H1 (cell line): ENCODE data around the gene CKLF. TPM values are rescaled to one million over a fixed set of nuclear protein-coding genes. Genes with fewer than 3 reads are reported as not detected.

Experiments
- CBX8 ChIP-seq: fragments of 300-800, 300-1000 bp; sonication (generic); IDR thresholded peaks from 2 replicates; pipeline ENCODE4 v1.7.1; 2016; ENCODE audit warnings: low read depth, low read length, borderline replicate concordance
- CREB1 ChIP-seq: IDR thresholded peaks from 2 replicates; pipeline ENCODE4 v1.6.1; 2012; ENCODE audit warnings: inconsistent platforms
- FOSL1 ChIP-seq: IDR thresholded peaks from 2 replicates; pipeline ENCODE4 v1.6.1; 2011; ENCODE audit warnings: mild to moderate bottlenecking, low read depth, low read length, moderate library complexity; ENCODE audit not compliant: insufficient read depth
- KDM5A ChIP-seq: fragments of 200-600 bp; IDR thresholded peaks from 2 replicates; pipeline ENCODE4 v1.7.1; 2012; ENCODE audit warnings: mild to moderate bottlenecking, low read length, inconsistent platforms, mixed read lengths
- RNF2 ChIP-seq: fragments of 200-900, 300-1000 bp; sonication (generic); IDR thresholded peaks from 2 replicates; pipeline ENCODE4 v1.7.1; 2016; ENCODE audit warnings: borderline replicate concordance, low read depth, mild to moderate bottlenecking, antibody characterized with exemption, low read length; ENCODE audit not compliant: poor library complexity, severe bottlenecking; ENCODE audit errors: missing control alignments
- TAF1 ChIP-seq: IDR thresholded peaks from 2 replicates; pipeline ENCODE4 v1.6.1; 2011; ENCODE audit warnings: mild to moderate bottlenecking, low read depth, low read length
- polyA plus RNA-seq, 7 experiments: library from polyadenylated mRNA; depleted of rRNA in 3 of 7; stranded (reverse) in 5 of 7; unstranded in 2 of 7; fragments of >200 nt in 5 of 7; fragments of 200-250 nt in 2 of 7; gene quantifications; 1 replicate in 5 of 7; 2 replicates in 1 of 7; 4 replicates in 1 of 7; pipeline versions ENCODE4 v1.2.1 to v1.2.3, GENCODE V29; 2011 to 2013; ENCODE audit warnings: missing spikeins in 2 of 7, mixed read lengths in 2 of 7
- total RNA-seq: library from RNA; stranded (reverse); fragmentation: NEBNext Ultra II Directional; extraction: Animal tissue kit (Norgen Biotek cat#: 25700); gene quantifications from 2 replicates; pipeline ENCODE4 v1.2.1, GENCODE V29; 2021
- TF ChIP-seq, protein P1 (sequence below): fragments of 300-600 bp; sonication (generic); IDR thresholded peaks from 2 replicates; pipeline ENCODE4 v1.7.1; 2012; ENCODE audit warnings: low read length, moderate library complexity, mild to moderate bottlenecking, inconsistent platforms; ENCODE audit not compliant: insufficient replicate concordance
- TF ChIP-seq, protein P2 (sequence below): IDR thresholded peaks from 2 replicates; pipeline ENCODE4 v1.6.1; 2012; ENCODE audit warnings: inconsistent platforms
- TF ChIP-seq, protein P3 (sequence below): IDR thresholded peaks from 2 replicates; pipeline ENCODE4 v1.6.1; 2011; ENCODE audit warnings: low read depth, mild to moderate bottlenecking, low read length; ENCODE audit not compliant: insufficient read depth

Gene CKLF
- total and polyA plus RNA-seq, 2 of the 8 experiments (the other 6 are each of a cell fraction or from before 2014, with no cell fraction given): 21.1 to 63.5 TPM

DNA sequence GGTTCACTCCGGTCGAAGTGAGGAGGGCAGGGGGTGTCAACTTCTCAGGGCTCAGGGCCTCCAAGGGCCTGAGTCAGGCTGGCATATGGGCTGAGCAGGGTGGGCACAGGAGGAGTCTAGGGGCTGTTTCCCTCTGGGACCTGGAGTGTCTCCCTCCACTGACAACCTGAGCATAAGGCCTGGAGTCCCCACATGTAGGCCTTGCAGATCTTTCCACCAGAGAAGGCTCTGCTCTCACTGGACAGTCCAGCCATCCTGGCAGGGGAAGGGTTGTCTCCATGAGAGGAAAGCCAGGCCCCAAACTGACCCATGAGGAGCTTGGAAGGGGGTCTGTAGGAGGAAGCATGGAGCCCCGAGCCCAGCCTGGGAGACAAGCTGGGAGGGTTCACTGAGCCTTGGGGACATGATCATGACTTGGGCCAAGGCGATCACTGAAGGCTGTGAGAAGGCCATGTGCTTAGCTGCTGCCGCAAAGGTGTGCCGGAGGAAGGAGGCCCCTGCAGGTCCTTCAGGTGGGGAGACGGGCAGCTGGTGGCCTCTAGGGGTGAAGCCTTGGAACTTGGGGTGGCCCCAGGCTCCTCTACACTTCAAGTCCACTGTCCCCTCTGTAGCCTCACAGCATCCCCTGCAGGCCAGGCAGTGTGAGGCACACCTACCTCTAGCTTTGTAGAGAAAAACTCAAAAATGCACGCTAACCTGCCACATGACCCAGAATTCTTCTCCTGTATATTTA, 36.8 kb downstream of the CKLF start (continued):
- TF ChIP-seq RNF2: no peak
- TF ChIP-seq, protein P1, sequence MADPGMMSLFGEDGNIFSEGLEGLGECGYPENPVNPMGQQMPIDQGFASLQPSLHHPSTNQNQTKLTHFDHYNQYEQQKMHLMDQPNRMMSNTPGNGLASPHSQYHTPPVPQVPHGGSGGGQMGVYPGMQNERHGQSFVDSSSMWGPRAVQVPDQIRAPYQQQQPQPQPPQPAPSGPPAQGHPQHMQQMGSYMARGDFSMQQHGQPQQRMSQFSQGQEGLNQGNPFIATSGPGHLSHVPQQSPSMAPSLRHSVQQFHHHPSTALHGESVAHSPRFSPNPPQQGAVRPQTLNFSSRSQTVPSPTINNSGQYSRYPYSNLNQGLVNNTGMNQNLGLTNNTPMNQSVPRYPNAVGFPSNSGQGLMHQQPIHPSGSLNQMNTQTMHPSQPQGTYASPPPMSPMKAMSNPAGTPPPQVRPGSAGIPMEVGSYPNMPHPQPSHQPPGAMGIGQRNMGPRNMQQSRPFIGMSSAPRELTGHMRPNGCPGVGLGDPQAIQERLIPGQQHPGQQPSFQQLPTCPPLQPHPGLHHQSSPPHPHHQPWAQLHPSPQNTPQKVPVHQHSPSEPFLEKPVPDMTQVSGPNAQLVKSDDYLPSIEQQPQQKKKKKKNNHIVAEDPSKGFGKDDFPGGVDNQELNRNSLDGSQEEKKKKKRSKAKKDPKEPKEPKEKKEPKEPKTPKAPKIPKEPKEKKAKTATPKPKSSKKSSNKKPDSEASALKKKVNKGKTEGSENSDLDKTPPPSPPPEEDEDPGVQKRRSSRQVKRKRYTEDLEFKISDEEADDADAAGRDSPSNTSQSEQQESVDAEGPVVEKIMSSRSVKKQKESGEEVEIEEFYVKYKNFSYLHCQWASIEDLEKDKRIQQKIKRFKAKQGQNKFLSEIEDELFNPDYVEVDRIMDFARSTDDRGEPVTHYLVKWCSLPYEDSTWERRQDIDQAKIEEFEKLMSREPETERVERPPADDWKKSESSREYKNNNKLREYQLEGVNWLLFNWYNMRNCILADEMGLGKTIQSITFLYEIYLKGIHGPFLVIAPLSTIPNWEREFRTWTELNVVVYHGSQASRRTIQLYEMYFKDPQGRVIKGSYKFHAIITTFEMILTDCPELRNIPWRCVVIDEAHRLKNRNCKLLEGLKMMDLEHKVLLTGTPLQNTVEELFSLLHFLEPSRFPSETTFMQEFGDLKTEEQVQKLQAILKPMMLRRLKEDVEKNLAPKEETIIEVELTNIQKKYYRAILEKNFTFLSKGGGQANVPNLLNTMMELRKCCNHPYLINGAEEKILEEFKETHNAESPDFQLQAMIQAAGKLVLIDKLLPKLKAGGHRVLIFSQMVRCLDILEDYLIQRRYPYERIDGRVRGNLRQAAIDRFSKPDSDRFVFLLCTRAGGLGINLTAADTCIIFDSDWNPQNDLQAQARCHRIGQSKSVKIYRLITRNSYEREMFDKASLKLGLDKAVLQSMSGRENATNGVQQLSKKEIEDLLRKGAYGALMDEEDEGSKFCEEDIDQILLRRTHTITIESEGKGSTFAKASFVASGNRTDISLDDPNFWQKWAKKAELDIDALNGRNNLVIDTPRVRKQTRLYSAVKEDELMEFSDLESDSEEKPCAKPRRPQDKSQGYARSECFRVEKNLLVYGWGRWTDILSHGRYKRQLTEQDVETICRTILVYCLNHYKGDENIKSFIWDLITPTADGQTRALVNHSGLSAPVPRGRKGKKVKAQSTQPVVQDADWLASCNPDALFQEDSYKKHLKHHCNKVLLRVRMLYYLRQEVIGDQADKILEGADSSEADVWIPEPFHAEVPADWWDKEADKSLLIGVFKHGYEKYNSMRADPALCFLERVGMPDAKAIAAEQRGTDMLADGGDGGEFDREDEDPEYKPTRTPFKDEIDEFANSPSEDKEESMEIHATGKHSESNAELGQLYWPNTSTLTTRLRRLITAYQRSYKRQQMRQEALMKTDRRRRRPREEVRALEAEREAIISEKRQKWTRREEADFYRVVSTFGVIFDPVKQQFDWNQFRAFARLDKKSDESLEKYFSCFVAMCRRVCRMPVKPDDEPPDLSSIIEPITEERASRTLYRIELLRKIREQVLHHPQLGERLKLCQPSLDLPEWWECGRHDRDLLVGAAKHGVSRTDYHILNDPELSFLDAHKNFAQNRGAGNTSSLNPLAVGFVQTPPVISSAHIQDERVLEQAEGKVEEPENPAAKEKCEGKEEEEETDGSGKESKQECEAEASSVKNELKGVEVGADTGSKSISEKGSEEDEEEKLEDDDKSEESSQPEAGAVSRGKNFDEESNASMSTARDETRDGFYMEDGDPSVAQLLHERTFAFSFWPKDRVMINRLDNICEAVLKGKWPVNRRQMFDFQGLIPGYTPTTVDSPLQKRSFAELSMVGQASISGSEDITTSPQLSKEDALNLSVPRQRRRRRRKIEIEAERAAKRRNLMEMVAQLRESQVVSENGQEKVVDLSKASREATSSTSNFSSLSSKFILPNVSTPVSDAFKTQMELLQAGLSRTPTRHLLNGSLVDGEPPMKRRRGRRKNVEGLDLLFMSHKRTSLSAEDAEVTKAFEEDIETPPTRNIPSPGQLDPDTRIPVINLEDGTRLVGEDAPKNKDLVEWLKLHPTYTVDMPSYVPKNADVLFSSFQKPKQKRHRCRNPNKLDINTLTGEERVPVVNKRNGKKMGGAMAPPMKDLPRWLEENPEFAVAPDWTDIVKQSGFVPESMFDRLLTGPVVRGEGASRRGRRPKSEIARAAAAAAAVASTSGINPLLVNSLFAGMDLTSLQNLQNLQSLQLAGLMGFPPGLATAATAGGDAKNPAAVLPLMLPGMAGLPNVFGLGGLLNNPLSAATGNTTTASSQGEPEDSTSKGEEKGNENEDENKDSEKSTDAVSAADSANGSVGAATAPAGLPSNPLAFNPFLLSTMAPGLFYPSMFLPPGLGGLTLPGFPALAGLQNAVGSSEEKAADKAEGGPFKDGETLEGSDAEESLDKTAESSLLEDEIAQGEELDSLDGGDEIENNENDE: no peak
- TF ChIP-seq, protein P2, sequence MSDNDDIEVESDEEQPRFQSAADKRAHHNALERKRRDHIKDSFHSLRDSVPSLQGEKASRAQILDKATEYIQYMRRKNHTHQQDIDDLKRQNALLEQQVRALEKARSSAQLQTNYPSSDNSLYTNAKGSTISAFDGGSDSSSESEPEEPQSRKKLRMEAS: peak; percentile 81
- TF ChIP-seq CREB1: no peak
- TF ChIP-seq KDM5A: no peak
- no peak for TF ChIP-seq FOSL1
- no peak for TF ChIP-seq CBX8
- TF ChIP-seq, protein P3, sequence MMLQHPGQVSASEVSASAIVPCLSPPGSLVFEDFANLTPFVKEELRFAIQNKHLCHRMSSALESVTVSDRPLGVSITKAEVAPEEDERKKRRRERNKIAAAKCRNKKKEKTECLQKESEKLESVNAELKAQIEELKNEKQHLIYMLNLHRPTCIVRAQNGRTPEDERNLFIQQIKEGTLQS: no peak
- no peak for TF ChIP-seq TAF1
